GM23248 (cell line): ENCODE measurements around the gene ATP8A2.

ENCODE experiments used
- EZH2 ChIP-seq: fragments of 200-600 bp; sonication (generic); IDR thresholded peaks from 2 replicates; pipeline ENCODE4 v1.6.1; 2018; ENCODE audit warnings: antibody characterized with exemption, mild to moderate bottlenecking; ENCODE audit not compliant: insufficient read depth, poor library complexity, severe bottlenecking
- EZH2phosphoT487 ChIP-seq: fragments of 200-600 bp; sonication (generic); IDR thresholded peaks from 2 replicates; pipeline ENCODE4 v1.6.1; 2018; ENCODE audit warnings: antibody characterized with exemption, moderate library complexity, mild to moderate bottlenecking, low read depth; ENCODE audit not compliant: insufficient read depth

DNA sequence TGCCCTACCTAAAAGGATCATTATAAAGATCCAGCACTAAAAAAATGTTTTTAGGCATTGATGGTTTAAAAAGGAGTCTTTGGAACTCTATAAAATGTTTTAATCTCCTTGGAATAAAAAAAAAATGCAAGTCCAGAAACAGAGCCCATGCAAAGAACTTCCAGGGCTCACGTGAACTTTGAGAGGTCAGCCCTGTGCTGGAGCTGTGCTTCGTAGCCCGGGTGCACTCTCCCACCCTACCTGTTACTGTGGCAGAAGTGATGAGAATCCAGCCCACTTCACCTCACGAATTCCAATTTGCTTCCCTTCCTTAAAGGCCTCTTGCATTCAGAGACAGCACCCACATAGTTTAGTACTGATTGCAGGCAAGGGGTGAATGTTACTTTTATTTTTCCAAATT, 412.3 kb downstream of the ATP8A2 start:
- TF ChIP-seq EZH2 = no peak
- TF ChIP-seq EZH2phosphoT487 = no peak
